Caki2 (cell line): ENCODE measurements around the gene TMEM229A. TPM values are rescaled to one million over a fixed set of nuclear protein-coding genes. Genes with fewer than 3 reads are reported as not detected.
"Not testable (repeated sequence)": the region's sequence is repeated elsewhere in the genome, so short reads cannot be mapped to it uniquely, and the experiment has no call there.

Source experiments
- DNase-seq: peaks from one replicate; pipeline ENCODE4 v3.0.0-alpha.2; 2015; ENCODE audit warnings: low read depth
- in situ Hi-C: cut with HindIII; loops from 2 replicates; pipeline ENCODE4 v1.10.0; 2016; ENCODE audit warnings: low sequenced_read_pairs, low pct_unique_long_range_greater_than_20kb, mixed read lengths
- total RNA-seq: library from RNA; depleted of rRNA; stranded (reverse); fragments of >200 nt; shearing (Covaris generic); gene quantifications from 2 replicates; pipeline ENCODE4 v1.2.3, GENCODE V29; 2014; ENCODE audit warnings: low replicate concordance

Gene TMEM229A
- total RNA-seq, 1 experiment from 2014 or later, result not detected

GRCh38 chr7:124034754-124035100, 1.9 kb upstream of the TMEM229A start:
- DNase-seq, result no peak
- in situ Hi-C loops, result no loop called here

GRCh38 chr7:124033807-124034753, 1.2 kb upstream of the TMEM229A start:
- DNase-seq, result no peak
- in situ Hi-C loops, result no loop called here

GRCh38 chr7:124033095-124033806, 384 bp upstream of the TMEM229A start:
- in situ Hi-C loops, result no loop called here
- no peak for DNase-seq

- DNase-seq, result no peak
- in situ Hi-C loops, result no loop called here
Observed at GRCh38 chr7:124031919-124032318, 948 bp downstream of the TMEM229A start.

- no peak for DNase-seq
- in situ Hi-C loops, result no loop called here
Observed at GRCh38 chr7:124031406-124031805, 1.5 kb downstream of the TMEM229A start.

GRCh38 chr7:124030964-124031363, 1.9 kb downstream of the TMEM229A start:
- in situ Hi-C loops, result no loop called here
- DNase-seq, result no peak

GRCh38 chr7:124029396-124030188, 3.3 kb downstream of the TMEM229A start:
- in situ Hi-C loops, result no loop called here
- no peak for DNase-seq

- in situ Hi-C loops, result no loop called here
- DNase-seq, result no peak
Observed at GRCh38 chr7:124027236-124027635, 5.6 kb downstream of the TMEM229A start.

- DNase-seq, in situ Hi-C loops: not testable (repeated sequence)
Observed at GRCh38 chr7:124024329-124024728, 8.5 kb downstream of the TMEM229A start.

GRCh38 chr7:124022551-124022950, 10.3 kb downstream of the TMEM229A start:
- DNase-seq, result no peak
- in situ Hi-C loops, result no loop called here

GRCh38 chr7:124020060-124020459, 12.8 kb downstream of the TMEM229A start:
- in situ Hi-C loops, result no loop called here
- DNase-seq, result no peak

GRCh38 chr7:124013306-124013705, 19.6 kb downstream of the TMEM229A start:
- no peak for DNase-seq
- in situ Hi-C loops, result no loop called here

GRCh38 chr7:124012864-124013263, 20.0 kb downstream of the TMEM229A start:
- DNase-seq, result no peak
- in situ Hi-C loops, result no loop called here

GRCh38 chr7:124009321-124009720, 23.5 kb downstream of the TMEM229A start:
- in situ Hi-C loops, result no loop called here
- DNase-seq, result no peak

GRCh38 chr7:124008296-124008695, 24.6 kb downstream of the TMEM229A start:
- DNase-seq, in situ Hi-C loops: not testable (repeated sequence)

GRCh38 chr7:123999703-124000102, 33.2 kb downstream of the TMEM229A start:
- DNase-seq, result no peak
- in situ Hi-C loops, result no loop called here

- in situ Hi-C loops, result no loop called here
- no peak for DNase-seq
Observed at GRCh38 chr7:123998921-123999320, 33.9 kb downstream of the TMEM229A start.

- in situ Hi-C loops, result no loop called here
- no peak for DNase-seq
Observed at GRCh38 chr7:123996327-123996625, 36.6 kb downstream of the TMEM229A start.
